NOMO-1 (cell line): Measurements from ENCODE around the gene GALNT9.

Source experiments
- DNase-seq, 2 experiments: peaks; one replicate each; lab custom pipeline; 2025; ENCODE audit not compliant: unreplicated experiment in 2 of 2; lab: John Stamatoyannopoulos, UW

The GALNT9 gene

GRCh38 chr12:132187646-132188450, 141.5 kb downstream of the GALNT9 start:
- no peak for DNase-seq

GRCh38 chr12:132186857-132187620, 142.3 kb downstream of the GALNT9 start:
- DNase-seq, result no peak

- no peak for DNase-seq
Measured at GRCh38 chr12:132186208-132186856, 143.1 kb downstream of the GALNT9 start.

GRCh38 chr12:132185705-132186104, 143.7 kb downstream of the GALNT9 start:
- no peak for DNase-seq

DNA sequence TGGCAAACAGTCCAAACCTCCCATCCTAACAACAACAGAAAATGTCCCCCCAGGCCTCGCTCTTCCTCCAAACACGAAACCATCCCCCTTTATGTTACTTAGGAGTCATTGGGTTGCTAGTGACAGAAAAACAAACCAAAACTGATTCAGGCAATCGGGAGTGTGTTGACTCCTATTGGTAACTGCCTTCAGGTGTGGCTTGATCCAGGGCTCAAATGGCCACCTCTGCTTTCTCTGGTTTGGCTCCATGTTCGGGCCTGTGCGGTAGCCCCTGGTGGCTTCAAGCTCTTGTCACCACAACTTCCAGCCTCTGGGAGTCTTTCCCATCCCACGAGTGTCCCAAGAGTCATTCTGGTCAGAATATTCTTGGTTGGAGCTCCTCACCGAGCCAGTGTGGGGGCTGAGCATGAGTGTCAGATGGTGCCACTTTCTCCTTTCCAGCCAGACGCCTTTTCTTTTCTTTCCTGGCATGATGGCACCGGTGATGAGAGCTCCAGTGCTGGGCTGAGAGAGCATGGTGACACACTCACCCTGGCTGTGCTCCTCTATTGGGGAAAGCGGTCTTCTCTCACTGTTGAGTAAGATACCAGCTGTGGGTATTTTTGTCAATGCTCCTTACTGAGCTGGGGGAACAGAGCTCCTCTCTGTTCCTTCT, 146.6 kb downstream of the GALNT9 start:
- DNase-seq, result no peak

- DNase-seq, result no peak
Measured at GRCh38 chr12:132182206-132182710, 147.1 kb downstream of the GALNT9 start.

DNA sequence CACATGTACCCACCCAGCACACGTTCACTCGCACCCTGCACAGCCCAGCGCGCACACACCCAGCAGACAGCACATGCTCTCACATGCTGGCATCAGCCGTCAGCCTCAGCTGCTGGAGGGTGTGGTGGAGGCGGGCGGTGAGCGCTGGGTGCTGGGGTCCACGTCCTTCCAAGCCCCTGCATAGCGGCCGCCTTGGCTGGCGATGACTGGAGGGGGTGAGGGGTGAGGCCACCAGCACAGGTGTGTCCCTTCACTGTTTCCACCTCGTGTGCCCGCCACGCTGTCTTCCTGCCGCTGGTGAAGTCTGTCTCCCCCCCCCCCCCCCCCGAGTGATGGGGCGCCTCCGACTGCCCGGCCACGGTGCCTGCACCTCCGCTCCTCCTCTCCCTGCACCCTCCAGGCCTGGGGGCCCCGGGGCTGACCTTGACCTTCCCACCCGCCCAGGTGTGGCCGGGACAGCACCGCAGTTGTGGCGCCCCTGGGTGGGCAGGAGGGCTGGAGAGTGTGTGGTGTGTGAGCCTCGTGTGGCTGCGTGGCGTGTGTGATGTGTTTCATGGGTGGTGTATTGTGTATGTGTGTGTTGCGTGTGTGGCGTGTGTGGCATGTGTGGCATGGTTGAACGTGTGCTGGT, 147.7 kb downstream of the GALNT9 start:
- no peak for DNase-seq

- no peak for DNase-seq
Measured at GRCh38 chr12:132180648-132181546, 148.5 kb downstream of the GALNT9 start.

DNA sequence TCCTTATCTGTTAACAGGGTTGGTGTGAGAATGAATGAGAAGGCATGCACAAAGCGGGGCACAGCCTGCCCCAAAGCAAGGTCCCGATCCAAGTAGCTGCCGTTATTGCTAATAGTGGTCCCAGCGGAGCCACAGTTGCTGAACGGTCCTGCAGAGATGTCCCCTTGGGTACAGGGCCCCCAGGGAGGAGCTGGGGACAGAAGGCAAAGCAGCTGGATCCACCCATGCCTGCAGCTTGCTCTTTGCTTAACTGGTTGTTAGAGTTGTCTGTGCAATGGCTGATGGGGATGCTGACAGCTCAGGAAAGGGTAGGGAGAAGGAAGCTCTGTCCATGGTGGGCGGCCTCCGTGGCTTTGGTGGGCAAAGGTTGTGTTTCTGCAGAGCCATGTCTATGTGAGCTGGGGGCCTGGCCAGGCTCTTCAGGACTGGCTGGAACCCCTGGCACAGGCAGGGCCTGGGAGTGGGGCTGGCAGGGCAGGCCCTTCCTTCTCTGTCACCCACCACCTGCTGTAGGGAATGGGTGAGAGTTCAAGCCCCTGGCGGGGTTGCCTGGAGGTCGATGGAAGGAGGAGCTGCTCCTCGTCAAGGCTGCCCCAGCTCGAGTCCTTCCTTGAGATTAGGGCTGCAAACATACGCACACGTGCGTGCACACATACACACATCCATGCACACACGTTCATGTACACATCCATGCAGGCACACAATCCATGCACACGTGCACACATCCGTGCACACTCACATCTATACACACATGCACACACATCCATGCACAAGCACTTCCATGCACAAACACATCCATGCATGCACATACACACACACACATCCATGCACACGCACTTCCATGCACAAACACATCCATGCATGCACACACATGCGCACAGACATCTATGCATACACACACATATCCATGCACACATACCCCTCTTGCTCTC, 149.7 kb downstream of the GALNT9 start:
- DNase-seq, result no peak

DNA sequence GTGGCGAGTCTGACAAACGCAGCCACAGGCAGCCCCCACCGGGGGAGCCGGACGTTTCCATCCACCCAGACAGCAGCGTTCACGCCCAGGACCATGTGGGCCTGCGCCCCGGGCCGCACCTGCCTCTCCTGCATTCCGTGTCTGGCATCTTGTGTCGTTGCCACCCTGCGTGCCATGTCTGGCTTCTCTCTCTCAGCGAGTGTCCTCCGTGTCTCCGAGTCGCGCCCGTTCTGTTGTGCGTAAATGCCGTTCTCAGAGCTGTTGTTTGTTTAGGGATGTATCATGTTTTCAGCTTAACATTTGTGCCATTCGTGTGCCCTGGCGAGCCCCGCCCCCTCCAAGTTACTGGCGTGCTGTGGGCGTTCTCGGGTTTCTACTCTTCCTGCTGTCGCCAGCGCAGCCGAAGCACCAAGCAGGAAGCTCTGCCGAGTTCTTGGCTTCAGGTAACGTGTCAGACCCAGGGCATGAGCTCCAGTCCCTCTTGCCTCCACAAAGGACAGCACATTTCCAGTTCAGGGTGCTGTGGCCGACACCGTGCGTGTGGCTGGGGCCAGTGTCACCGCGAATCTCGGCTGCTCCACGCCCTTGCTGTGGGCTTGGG, 150.5 kb downstream of the GALNT9 start:
- DNase-seq, result peak; percentile 17 to 21

DNA sequence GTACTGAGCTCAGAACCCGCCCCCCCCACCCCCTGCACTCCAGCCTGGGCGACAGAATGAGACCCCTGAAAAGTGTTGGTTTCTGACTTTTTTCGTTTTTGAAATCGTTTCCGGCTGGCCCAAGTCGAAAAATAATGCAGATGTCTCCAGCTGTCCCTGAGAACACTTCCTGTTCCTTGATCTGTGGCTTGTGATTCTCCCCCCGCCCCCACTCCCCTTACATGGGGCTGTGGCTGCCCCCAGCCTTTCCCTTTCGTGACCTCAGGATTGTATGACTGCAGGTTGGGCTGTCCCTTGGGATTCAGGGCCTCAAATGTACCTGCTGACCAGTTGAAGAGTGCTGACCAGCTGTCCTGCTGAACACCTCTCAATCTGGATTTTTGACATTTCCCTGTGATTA, 151.1 kb downstream of the GALNT9 start:
- DNase-seq, result peak in 1 of 2 experiments; percentile 51

DNA sequence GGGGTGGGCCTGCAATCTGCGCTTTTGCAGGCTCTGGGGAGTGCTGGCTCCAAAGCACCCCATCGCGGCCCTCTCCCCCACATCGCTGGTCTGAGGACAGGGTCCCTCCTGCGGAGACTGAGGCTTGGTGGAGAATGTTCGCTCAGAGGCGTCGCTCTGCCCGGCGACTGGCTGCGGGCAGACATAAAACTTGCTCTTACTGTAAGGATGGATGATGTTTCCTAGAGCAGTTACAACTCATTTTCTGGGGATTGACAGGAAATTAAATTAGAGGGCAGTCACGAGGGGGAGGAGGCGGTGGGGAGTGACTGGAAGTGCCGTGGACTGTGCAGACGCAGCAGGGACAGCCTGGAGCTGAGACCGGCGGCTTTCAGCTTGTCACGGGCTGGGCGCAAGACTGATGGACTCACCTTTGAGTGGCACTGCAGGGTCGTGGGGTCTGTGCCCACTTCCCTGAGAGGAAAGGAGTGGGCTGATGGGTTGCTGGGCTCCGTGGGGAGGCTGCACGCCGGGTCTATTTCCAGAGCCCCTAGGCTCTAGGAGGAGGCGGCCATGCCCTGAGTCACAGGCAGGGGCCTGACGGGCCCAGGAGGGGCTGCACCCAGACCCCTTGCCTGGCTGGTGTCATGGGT, 152.4 kb downstream of the GALNT9 start:
- no peak for DNase-seq

DNA sequence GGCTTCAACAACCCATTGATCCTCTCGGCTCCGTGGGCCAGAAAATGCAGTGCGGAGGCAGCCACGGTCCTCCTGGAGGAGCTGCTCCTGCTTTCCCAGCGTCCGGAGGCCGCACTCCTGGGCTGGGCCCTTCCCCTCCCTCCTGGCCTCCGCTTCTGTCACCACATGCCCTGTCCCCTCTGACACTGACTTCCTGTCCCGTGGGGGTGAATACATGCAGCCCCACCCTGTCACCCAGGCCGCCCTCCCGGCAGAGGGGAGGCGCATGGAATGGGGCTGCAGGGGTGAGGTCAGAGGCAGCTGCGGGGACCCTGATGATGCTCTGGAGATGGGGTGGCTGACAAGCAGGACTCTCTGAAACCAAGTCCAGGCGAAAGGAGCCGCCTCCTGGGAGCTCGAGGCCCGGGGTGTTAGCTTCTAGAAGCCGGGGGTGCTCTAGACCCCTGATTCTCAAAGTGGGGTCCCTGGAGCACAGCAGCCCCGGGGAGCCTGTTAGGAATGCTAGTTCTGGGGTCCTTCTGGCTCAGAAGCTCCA, 152.9 kb downstream of the GALNT9 start:
- no peak for DNase-seq

DNA sequence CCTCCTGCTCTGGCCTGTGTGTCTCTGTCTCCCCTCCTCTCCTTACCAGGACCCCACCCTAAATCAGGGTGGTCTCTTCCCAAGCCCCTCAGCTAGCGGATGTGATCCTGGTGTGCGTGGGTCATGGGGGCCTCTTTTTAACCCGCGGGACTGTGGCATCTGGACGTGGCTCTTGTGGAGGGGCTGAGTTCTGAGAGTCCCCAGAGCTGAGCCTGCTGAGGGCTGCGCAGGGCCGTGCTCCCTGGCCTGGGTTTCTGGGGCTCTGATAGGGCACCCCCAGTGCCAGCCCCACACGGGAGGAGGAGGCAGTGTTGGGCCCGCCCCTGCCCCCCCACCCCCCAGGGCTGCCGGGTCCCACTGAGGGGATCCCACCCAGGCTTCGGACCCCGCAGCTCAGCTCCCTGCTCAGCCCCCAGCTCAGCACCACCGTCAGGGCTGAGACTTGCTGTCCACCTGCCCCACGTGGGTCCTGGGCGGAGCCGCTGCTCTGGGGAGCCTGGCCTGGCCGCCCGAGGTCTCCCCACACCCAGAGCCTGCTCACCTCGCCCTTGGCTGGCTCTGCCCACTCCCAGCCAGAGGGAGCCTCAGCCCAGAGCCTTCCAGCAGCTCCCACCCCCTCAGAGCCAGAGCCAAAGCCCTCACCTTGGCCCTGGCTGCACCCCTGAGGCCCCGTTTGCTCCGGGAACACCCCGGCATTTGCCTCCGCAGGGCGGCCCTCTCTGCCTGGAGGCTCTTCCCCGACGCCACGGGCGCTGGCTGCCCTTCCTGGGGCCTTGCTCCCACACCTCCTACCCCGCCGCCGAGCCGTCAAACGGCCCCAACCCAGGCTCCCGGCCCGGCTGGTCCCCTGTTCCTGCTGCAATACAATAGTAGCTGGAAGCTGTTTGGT, 153.6 kb downstream of the GALNT9 start:
- no peak for DNase-seq

DNA sequence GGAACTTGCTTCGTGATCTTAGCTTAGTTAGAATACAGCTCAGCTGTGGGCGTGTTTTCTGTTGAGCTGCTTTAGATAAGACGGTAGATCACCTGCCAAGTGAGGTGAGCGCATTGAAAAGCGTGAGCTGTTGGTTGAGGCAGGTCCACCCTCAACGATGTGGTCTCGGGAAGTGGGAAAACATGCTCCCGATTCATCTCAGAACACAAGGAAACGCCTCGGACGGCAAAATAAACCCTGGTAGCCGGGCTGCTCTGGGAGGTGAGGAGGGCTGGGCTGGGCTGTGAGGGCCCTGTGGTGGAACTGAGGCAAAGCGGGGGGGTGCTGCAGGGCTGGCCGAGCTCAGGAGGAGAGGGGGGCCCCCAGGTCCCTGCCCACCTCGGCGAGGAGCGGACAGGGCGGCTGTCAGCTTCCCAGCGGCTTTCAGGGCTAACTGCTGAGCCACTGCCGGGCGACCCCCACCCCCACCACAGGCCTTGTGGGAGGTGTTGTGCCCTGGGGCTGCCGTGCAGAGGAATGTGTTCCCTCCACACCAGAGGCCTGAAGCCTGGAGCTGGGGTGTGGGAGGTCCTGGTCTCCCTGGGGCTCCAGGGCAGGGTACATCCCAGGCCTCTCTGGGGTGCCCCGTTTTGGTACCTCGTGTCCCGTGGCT, 154.4 kb downstream of the GALNT9 start:
- no peak for DNase-seq
